HepG2 (cell line): ENCODE data around the gene GJD3. TPM values are rescaled to one million over a fixed set of nuclear protein-coding genes. Genes with fewer than 3 reads are reported as not detected.
A peak's percentile ranks its signal among the peaks of the same experiment; 100 is the strongest.

Experiments used
- ETV5 ChIP-seq: IDR thresholded peaks from 2 replicates; pipeline ENCODE4 v1.6.1; 2018; ENCODE audit warnings: missing biosample characterization, missing genetic modification reagents, inconsistent platforms, borderline replicate concordance
- FOXO4 ChIP-seq: sonication (generic); formaldehyde crosslinking; conservative IDR thresholded peaks from 2 replicates; pipeline ENCODE4 v1.8.1; 2023; ENCODE audit warnings: missing genetic modification reagents
- MAZ ChIP-seq, 2 experiments: sonication (generic) in 1 of 2; formaldehyde crosslinking in 1 of 2; IDR thresholded peaks; 2 replicates each; pipeline versions ENCODE4 v1.5.0 to v1.6.1; 2012 to 2020; ENCODE audit warnings: low read depth in 2 of 2, mild to moderate bottlenecking in 2 of 2, borderline replicate concordance in 1 of 2, improper control_type of control experiment in 1 of 2, low read length in 1 of 2, missing genetic modification reagents in 1 of 2, moderate library complexity in 1 of 2
- MED1 ChIP-seq: sonication (generic); formaldehyde crosslinking; IDR thresholded peaks from 2 replicates; pipeline ENCODE4 v1.4.0; 2020; ENCODE audit warnings: missing genetic modification reagents
- MLXIP ChIP-seq: sonication (generic); formaldehyde crosslinking; IDR thresholded peaks from 2 replicates; pipeline ENCODE4 v1.9.0; 2021; ENCODE audit warnings: missing genetic modification reagents, borderline replicate concordance
- MTA3 ChIP-seq: sonication (generic); formaldehyde crosslinking; IDR thresholded peaks from 2 replicates; pipeline ENCODE4 v1.4.0; 2020; ENCODE audit warnings: missing genetic modification reagents
- REPIN1 ChIP-seq: sonication (generic); formaldehyde crosslinking; IDR thresholded peaks from 2 replicates; pipeline ENCODE4 v1.8.0; 2022; ENCODE audit warnings: missing genetic modification reagents, low read depth, mild to moderate bottlenecking, borderline replicate concordance
- SP4 ChIP-seq: sonication (generic); formaldehyde crosslinking; IDR thresholded peaks from 2 replicates; pipeline ENCODE4 v1.8.1; 2023; ENCODE audit warnings: mild to moderate bottlenecking, missing genetic modification reagents
- YEATS4 ChIP-seq: sonication (generic); formaldehyde crosslinking; IDR thresholded peaks from 2 replicates; pipeline ENCODE4 v1.4.0; 2020; ENCODE audit warnings: missing genetic modification reagents, borderline replicate concordance
- ZBTB10 ChIP-seq: sonication (generic); formaldehyde crosslinking; IDR thresholded peaks from 2 replicates; pipeline ENCODE4 v1.4.0; 2020; ENCODE audit warnings: missing genetic modification reagents, borderline replicate concordance
- ZBTB20 ChIP-seq: sonication (generic); formaldehyde crosslinking; IDR thresholded peaks from 2 replicates; pipeline ENCODE4 v1.8.1; 2023; ENCODE audit warnings: missing genetic modification reagents, low read depth, mild to moderate bottlenecking, borderline replicate concordance
- ZMYM3 ChIP-seq: sonication (generic); formaldehyde crosslinking; IDR thresholded peaks from 2 replicates; pipeline ENCODE4 v1.5.1; 2020; ENCODE audit warnings: mild to moderate bottlenecking, missing genetic modification reagents
- ZNF253 ChIP-seq: sonication (generic); formaldehyde crosslinking; IDR thresholded peaks from 2 replicates; pipeline ENCODE4 v1.8.0; 2022; ENCODE audit warnings: mild to moderate bottlenecking, missing genetic modification reagents, borderline replicate concordance
- ZNF468 ChIP-seq: sonication (generic); formaldehyde crosslinking; IDR thresholded peaks from 2 replicates; pipeline ENCODE4 v1.8.0; 2022; ENCODE audit warnings: mild to moderate bottlenecking, moderate library complexity, missing genetic modification reagents
- ZNF513 ChIP-seq: sonication (generic); formaldehyde crosslinking; conservative IDR thresholded peaks from 2 replicates; pipeline ENCODE4 v1.5.0; 2020; ENCODE audit warnings: missing genetic modification reagents
- ZNF781 ChIP-seq: sonication (generic); formaldehyde crosslinking; IDR thresholded peaks from 2 replicates; pipeline ENCODE4 v1.5.1; 2020; ENCODE audit warnings: borderline replicate concordance, mild to moderate bottlenecking, missing genetic modification reagents; ENCODE audit errors: not compliant biosample characterization
- ZSCAN30 ChIP-seq: sonication (generic); formaldehyde crosslinking; IDR thresholded peaks from 2 replicates; pipeline ENCODE4 v1.5.0; 2020; ENCODE audit warnings: mild to moderate bottlenecking, missing genetic modification reagents
- polyA plus RNA-seq, 8 experiments: library from polyadenylated mRNA; depleted of rRNA in 3 of 8; stranded (reverse) in 7 of 8; unstranded in 1 of 8; fragments of >200 nt; fragmentation: Illumina TruSeq in 4 of 8; extraction: Trizol in 4 of 8; gene quantifications; 2 replicates each; pipeline versions ENCODE4 v1.2.1 to v1.2.3, GENCODE V29; 2011 to 2016; ENCODE audit warnings: low read depth in 4 of 8, missing spikeins in 1 of 8, mixed read lengths in 1 of 8; ENCODE audit not compliant: insufficient read depth in 1 of 8
- total RNA-seq, 5 experiments: library from RNA; depleted of rRNA; stranded (reverse); fragments of >200 nt; fragmentation: Illumina TruSeq; extraction: Trizol; gene quantifications; 2 replicates each; pipeline ENCODE4 v1.2.3, GENCODE V29; 2016; ENCODE audit warnings: low read depth in 1 of 5

GJD3 gene
- total and polyA plus RNA-seq, 2 of the 13 experiments (the other 11 are each of a cell fraction or from before 2014, with no cell fraction given): not detected

- TF ChIP-seq FOXO4 (CRISPR knock-in tag) (no peak), ZNF468 (CRISPR knock-in tag) (0 out of 2 replicates have a peak, but pooled peaks have one; percentile 59), YEATS4 (CRISPR knock-in tag) (peak; percentile 83; the same call in 1 of the 2 replicates), MTA3 (CRISPR knock-in tag) (no peak), ZBTB20 (CRISPR knock-in tag) (peak; percentile 58; the same call in 1 of the 2 replicates), REPIN1 (CRISPR knock-in tag) (0 out of 2 replicates have a peak, but pooled peaks have one; percentile 17), ETV5 (peak; percentile 97), ZNF781 (no peak), ZMYM3 (CRISPR knock-in tag) (no peak; the same call in 1 of the 2 replicates), ZNF253 (CRISPR knock-in tag) (0 out of 2 replicates have a peak, but pooled peaks have one; percentile 44), ZBTB10 (no peak), SP4 (peak; percentile 72; the same call in 1 of the 2 replicates), ZSCAN30 (no peak), MED1 (CRISPR knock-in tag) (peak; percentile 70), MAZ (IDR thresholded peaks at IDR 0.05; ENCODE audit: borderline replicate concordance, low read depth, low read length) (peak; percentile 92), MAZ (CRISPR knock-in tag; IDR thresholded peaks at IDR 0.05; ENCODE audit: low read depth) (peak; percentile 70; the same call in 1 of the 2 replicates), ZNF513 (CRISPR knock-in tag) (peak; percentile 46; the same call in 1 of the 2 replicates), MLXIP (CRISPR knock-in tag) (no peak)
These were observed 23.4 kb downstream of the GJD3 start (continued) for GRCh38 chr17:40340880-40341807.
